Naive B cell (primary cell): ENCODE data around the gene STAT4. TPM values are rescaled to one million over a fixed set of nuclear protein-coding genes. Genes with fewer than 3 reads are reported as not detected.

ENCODE experiments used
- ATAC-seq, 2 donors: fragments of 150-1000 bp; cut with Tn5 transposase; 2 replicates each; pipeline ENCODE4 v1.10.0; 2021; ENCODE audit warnings: low read depth in 2 of 2, mild to moderate bottlenecking in 2 of 2, moderate library complexity in 2 of 2
- DNase-seq: peaks from one replicate; pipeline ENCODE4 v3.0.0; 2022
- H3K27ac Mint-ChIP-seq, 6 donors: one replicate each; pipeline ENCODE4 v1.8.0; 2020 to 2022; ENCODE audit warnings: mild to moderate bottlenecking in 6 of 6, mixed read lengths in 6 of 6, moderate library complexity in 5 of 6, inconsistent platforms in 2 of 6
- H3K27me3 Mint-ChIP-seq, 3 donors: one replicate each; pipeline ENCODE4 v1.8.0; 2021 to 2022; ENCODE audit warnings: mixed read lengths in 3 of 3, mild to moderate bottlenecking in 1 of 3
- H3K36me3 Mint-ChIP-seq, 2 donors: one replicate each; pipeline ENCODE4 v1.8.0; 2020 to 2022; ENCODE audit warnings: mixed read lengths in 2 of 2, inconsistent platforms in 1 of 2, mild to moderate bottlenecking in 1 of 2
- H3K4me1 Mint-ChIP-seq, 3 donors: one replicate each; pipeline ENCODE4 v1.8.0; 2020 to 2022; ENCODE audit warnings: mixed read lengths in 3 of 3, inconsistent platforms in 1 of 3, mild to moderate bottlenecking in 1 of 3, moderate library complexity in 1 of 3
- H3K4me3 Mint-ChIP-seq, 8 donors: one replicate each; pipeline ENCODE4 v1.8.0; 2020 to 2022; ENCODE audit warnings: mild to moderate bottlenecking in 8 of 8, mixed read lengths in 8 of 8, moderate library complexity in 8 of 8, inconsistent platforms in 2 of 8
- H3K9me3 Mint-ChIP-seq, 7 donors: one replicate each; pipeline ENCODE4 v1.8.0; 2020 to 2022; ENCODE audit warnings: mixed read lengths in 7 of 7, mild to moderate bottlenecking in 5 of 7, inconsistent platforms in 2 of 7, moderate library complexity in 1 of 7
- polyA plus RNA-seq, 6 donors: library from polyadenylated mRNA; unstranded; fragments of 300-500 nt; fragmentation: Illumina TruSeq; gene quantifications; one replicate each; pipeline ENCODE4 v1.2.3, GENCODE V29; 2021; ENCODE audit warnings: low read depth in 6 of 6

The STAT4 gene
- polyA plus RNA-seq, 6 donors from 2014 or later = 0.19 to 2.3 (median 1.2) TPM

DNA sequence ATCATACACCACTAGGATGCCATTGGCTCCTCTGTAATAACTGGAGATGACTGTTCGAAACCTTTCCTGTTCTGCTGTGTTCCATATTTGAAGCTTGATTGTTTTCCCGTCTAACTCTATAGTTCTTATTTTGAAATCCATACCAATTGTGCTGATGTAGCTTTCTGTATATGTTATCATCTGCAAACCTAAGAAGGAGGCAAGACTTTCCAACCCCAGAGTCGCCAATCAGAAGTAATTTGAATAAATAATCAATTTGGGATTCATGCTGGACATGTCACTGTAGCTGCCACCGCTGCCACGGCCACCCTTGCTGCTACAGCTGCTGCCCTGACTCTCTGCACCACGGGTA, 157.5 kb downstream of the STAT4 start:
- Mint-ChIP-seq H3K4me1 (peaks cover 0 to 13% (median 7%) of the 10 kb centered on the region in 3 donors), H3K27ac (peak overlapping the region in 2 of 6 donors; percentile 2 to 14), H3K36me3 (peaks cover 34 to 45% of the 10 kb centered on the region in 2 donors), H3K9me3 (peaks cover 0 to 7% (median 0%) of the 10 kb centered on the region in 7 donors), H3K27me3 (no peaks in the 10 kb centered on the region), H3K4me3 (no peak overlapping the region)
- ATAC-seq (no peak), DNase-seq (no peak)

DNA sequence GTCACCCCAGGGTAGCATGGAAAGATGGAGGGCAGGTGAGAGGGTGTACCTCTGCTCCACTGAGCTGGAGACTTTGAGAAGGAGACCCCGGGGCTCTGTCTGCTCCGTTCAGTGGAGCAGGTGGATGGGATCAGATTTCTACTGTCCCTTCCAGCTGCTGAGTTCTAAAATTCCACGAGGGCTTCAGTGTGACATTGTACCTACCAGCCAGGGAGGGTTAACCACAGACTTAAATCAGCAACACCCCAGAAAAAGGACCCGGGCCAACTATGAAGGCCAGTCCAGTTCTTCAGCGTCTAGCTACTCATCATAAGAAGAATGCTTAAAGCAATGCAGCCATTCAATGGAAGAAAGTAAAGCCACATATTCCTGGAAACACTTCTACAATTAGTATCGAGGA, 160.7 kb downstream of the STAT4 start:
- Mint-ChIP-seq H3K27me3 (no peaks in the 10 kb centered on the region), H3K36me3 (peaks cover 7 to 30% of the 10 kb centered on the region in 2 donors), H3K9me3 (peaks cover 0 to 2% (median 0%) of the 10 kb centered on the region in 7 donors), H3K27ac (peak overlapping the region in 1 of 6 donors; percentile 82), H3K4me3 (no peak overlapping the region), H3K4me1 (peaks cover 0 to 7% (median 6%) of the 10 kb centered on the region in 3 donors)
- no peak for DNase-seq
- ATAC-seq = no peak

DNA sequence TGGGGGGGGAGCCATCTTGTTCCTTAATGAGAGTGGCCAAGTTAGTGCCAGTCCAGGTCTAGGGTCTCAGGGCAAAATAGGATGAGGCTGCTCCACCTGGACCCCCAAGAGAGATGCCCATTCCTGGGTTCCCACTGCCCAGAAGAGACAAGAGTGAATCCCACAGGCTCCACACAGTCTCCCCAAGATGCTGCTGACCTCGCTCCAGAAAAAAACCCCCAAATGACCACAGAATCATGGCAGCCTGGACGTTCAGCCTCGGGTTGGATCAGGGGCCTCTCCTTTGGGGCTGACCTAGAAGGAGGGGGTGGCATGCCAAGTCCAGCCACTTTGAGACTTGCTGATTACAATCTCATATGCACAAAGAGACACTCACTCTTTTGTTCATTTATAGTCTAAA, 161.9 kb downstream of the STAT4 start:
- H3K27ac Mint-ChIP-seq = no peak overlapping the region
- H3K9me3 Mint-ChIP-seq = no peaks in the 10 kb centered on the region
- no peak overlapping the region for H3K4me3 Mint-ChIP-seq
- ATAC-seq (no peak), DNase-seq (no peak)
- peaks cover 13 to 27% of the 10 kb centered on the region in 2 donors for H3K36me3 Mint-ChIP-seq
- no peaks in the 10 kb centered on the region for H3K27me3 Mint-ChIP-seq
- H3K4me1 Mint-ChIP-seq = peaks cover 0 to 3% (median under 1%) of the 10 kb centered on the region in 3 donors

DNA sequence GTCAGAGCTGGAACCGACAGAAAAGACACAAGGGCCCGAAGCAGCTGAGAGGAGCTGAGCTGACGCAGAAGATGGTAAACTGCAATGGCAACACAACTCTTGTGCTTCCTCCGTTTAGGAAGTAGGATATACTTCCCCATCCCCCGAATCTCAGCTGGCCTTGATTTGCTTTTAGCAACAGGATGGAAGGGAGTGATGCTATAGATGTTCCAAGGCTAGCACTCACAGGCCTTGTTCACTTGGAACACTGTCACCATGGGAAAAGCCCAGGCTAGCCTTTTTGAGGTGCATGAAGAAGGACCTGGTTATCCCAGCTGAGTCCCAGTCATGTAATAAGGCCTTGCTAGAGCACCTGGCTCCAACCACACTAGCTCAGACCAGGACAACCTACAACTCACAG, 162.9 kb downstream of the STAT4 start:
- Mint-ChIP-seq H3K27ac (peak overlapping the region in 2 of 6 donors; percentile 42 to 83), H3K4me1 (no peaks in the 10 kb centered on the region), H3K9me3 (no peaks in the 10 kb centered on the region), H3K27me3 (no peaks in the 10 kb centered on the region), H3K4me3 (no peak overlapping the region), H3K36me3 (peaks cover 17 to 20% of the 10 kb centered on the region in 2 donors)
- ATAC-seq (no peak), DNase-seq (no peak)

DNA sequence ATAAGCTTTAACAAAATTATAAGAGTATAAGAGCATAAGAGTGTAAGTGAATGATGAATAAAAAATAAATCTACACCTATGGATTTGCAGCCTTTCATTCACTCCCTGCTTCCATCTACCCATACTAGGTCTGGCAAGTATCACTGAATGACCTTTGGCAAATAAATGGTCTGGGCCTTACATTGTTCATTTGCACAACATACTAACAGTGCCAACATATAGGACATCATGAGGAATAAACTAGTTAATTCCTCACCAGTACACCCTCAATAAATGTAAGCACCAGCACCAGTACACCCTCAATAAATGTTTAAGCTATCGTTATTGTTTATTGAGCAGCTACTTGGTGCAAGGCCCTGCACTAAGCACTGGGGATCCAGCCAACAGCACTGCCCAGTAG, 163.7 kb downstream of the STAT4 start:
- peaks cover 0 to 5% (median 2%) of the 10 kb centered on the region in 3 donors for H3K4me1 Mint-ChIP-seq
- no peak overlapping the region for H3K27ac Mint-ChIP-seq

DNA sequence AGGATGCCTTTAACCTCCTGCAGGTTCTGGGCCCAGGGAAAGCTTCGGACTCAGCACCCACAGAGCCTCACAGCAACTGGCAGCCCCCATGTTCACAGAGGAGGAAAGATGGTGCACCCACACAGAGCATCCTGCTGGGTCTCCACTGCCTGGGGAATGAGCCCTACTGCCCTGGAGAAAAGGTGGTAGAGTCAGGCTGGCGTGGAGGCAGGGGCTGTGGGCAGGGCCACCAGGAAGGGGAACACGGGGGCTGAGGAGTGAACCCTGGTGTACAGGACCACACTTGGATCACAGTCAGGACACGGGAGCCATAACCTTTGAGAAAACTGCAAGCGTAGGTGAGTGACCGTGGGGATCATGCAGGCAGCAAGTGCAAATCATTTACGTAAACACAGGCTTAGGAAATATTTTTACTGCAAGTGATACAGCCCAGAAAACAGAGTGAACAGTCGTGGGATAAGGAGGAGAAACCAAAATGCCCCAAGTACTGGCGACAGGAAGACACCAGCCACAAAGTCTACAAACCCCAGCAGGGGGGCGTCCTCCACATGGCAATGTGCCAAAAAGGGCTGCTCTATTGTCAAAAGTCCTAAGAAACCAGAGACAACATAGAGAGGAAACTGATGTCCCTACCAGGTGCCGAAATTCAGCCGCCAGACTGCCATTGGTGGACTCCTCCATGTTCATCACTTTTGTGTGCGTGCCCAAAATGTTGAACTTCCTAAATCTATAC, 164.4 kb downstream of the STAT4 start:
- H3K36me3 Mint-ChIP-seq = peaks cover 28 to 33% of the 10 kb centered on the region in 2 donors
- H3K27me3 Mint-ChIP-seq = no peaks in the 10 kb centered on the region
- ATAC-seq = no peak
- DNase-seq = no peak
- H3K4me1 Mint-ChIP-seq = peaks cover 4 to 11% (median 8%) of the 10 kb centered on the region in 3 donors
- H3K9me3 Mint-ChIP-seq = no peaks in the 10 kb centered on the region
- peak overlapping the region in 1 of 8 donors; percentile 39 for H3K4me3 Mint-ChIP-seq
- peak overlapping the region in 4 of 6 donors; percentile 57 to 90 (median 68) for H3K27ac Mint-ChIP-seq

More for the DNA sequence above, 163.7 kb downstream of the STAT4 start:
- no peaks in the 10 kb centered on the region for H3K27me3 Mint-ChIP-seq
- H3K9me3 Mint-ChIP-seq = no peaks in the 10 kb centered on the region
- peaks cover 21 to 27% of the 10 kb centered on the region in 2 donors for H3K36me3 Mint-ChIP-seq
- DNase-seq (no peak), ATAC-seq (no peak)
- H3K4me3 Mint-ChIP-seq = no peak overlapping the region

DNA sequence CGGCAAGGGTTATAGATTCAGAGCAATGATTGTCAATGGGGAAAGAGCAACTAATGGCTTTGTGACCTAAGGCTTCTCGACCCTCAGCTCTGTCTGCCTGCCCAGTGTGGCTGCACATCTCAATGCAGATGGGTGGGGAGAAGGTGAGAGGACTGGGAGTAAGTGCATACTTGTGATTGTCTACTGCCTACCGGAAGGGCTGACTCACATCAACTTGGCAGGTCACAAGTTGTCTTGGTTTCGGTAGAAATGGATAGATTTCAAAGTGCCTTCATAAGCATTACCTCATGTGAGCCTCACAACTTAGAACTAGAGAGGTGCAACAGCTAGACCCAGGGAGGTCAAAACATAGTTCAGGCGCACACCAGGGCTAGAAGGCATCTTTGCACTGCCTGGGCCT, 166.2 kb downstream of the STAT4 start:
- H3K27me3 Mint-ChIP-seq = no peaks in the 10 kb centered on the region
- no peaks in the 10 kb centered on the region for H3K9me3 Mint-ChIP-seq
- peaks cover 21 to 28% (median 26%) of the 10 kb centered on the region in 3 donors for H3K4me1 Mint-ChIP-seq
- peak overlapping the region in 1 of 6 donors; percentile 76 for H3K27ac Mint-ChIP-seq
- no peak for DNase-seq
- H3K4me3 Mint-ChIP-seq = no peak overlapping the region
- peaks cover 45 to 46% of the 10 kb centered on the region in 2 donors for H3K36me3 Mint-ChIP-seq
- no peak for ATAC-seq

DNA sequence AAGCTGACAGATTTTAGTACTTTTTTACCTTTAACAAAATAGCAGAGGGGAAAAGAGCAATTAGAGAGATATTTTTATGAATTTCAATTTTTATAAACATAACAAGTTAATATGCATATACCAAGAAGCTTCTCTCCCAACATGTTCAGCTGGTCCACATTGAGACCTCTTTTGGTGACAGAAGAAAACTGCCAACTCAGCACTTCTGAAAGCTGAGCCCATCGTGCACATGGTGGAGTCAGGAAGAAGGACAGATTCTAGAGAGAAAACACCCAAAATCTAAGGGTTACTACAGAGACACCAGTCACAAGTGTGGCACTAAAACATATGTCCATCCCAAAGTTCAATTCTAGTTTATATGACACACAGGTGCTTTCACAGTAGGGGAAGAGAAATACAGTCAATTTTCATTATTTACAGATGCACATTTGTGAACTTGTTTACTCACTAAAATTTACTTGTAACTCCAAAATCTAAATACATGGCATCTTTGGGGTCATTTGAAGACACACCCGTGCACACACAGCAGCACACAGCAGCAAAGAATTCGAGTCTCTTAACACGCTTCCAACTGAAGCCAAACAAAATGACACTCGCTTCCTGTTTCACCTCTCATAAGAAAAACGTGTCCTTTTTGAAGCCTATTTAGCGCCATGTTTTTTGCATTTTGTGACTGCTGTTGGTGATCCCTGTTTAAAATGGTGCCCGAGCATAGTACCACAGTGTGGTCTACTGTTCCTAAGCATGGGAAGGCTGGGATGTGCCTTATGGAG, 168.3 kb downstream of the STAT4 start:
- Mint-ChIP-seq H3K36me3 (peaks cover 52 to 66% of the 10 kb centered on the region in 2 donors), H3K4me1 (peaks cover 21 to 29% (median 28%) of the 10 kb centered on the region in 3 donors), H3K9me3 (no peaks in the 10 kb centered on the region), H3K27ac (peak overlapping the region; percentile 35 to 91 (median 73)), H3K27me3 (no peaks in the 10 kb centered on the region), H3K4me3 (no peak overlapping the region)
- ATAC-seq = no peak
- DNase-seq = no peak

DNA sequence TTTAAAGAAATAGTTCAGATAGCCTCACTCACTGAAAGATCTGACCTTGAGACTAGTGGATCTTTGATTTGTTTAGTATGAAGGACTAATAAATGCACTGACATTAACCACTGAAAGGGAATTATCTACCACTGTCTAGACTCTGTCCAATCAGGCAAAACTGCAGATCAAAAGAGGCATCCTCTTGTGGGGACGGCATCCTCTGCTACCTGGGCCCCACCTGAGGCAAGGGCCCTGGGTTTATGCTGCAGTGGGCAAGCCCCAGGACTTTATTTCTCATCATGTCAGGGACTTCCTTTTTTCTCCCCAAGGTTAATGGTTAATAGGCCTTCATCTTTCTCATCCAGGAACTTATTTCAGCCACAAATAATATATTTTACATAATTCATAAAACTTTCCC, 169.1 kb downstream of the STAT4 start:
- Mint-ChIP-seq H3K4me3 (no peak overlapping the region), H3K27ac (peak overlapping the region in 4 of 6 donors; percentile 32 to 91 (median 76)), H3K36me3 (peaks cover 56 to 67% of the 10 kb centered on the region in 2 donors), H3K27me3 (no peaks in the 10 kb centered on the region), H3K9me3 (no peaks in the 10 kb centered on the region), H3K4me1 (peaks cover 21 to 29% (median 28%) of the 10 kb centered on the region in 3 donors)
- ATAC-seq (peak; percentile 27 to 32), DNase-seq (no peak)

DNA sequence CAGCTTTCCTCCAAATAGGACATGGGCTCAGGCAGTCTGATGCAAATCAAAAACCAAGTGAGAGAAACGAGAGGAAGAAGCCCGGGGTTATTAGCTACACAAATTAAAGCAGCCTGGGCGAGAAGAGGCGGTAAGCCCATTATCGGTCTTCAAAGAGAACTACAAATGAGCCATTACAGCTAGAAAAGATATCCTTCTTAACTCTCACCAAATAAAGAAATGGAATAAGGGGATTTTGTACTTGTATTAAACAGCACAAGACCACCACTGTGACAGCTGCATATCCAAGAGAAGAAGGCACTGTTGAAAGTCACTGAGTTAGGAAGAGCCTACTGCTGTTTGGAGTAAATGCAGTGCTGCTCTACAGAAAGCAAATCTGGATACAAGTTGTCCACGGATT, 169.5 kb downstream of the STAT4 start:
- no peaks in the 10 kb centered on the region for H3K27me3 Mint-ChIP-seq
- peaks cover 55 to 67% of the 10 kb centered on the region in 2 donors for H3K36me3 Mint-ChIP-seq
- ATAC-seq = no peak
- peak overlapping the region in 1 of 8 donors; percentile 15 for H3K4me3 Mint-ChIP-seq
- H3K9me3 Mint-ChIP-seq = no peaks in the 10 kb centered on the region
- no peak for DNase-seq
- peak overlapping the region in 5 of 6 donors; percentile 53 to 98 (median 87) for H3K27ac Mint-ChIP-seq
- H3K4me1 Mint-ChIP-seq = peaks cover 21 to 29% (median 28%) of the 10 kb centered on the region in 3 donors

DNA sequence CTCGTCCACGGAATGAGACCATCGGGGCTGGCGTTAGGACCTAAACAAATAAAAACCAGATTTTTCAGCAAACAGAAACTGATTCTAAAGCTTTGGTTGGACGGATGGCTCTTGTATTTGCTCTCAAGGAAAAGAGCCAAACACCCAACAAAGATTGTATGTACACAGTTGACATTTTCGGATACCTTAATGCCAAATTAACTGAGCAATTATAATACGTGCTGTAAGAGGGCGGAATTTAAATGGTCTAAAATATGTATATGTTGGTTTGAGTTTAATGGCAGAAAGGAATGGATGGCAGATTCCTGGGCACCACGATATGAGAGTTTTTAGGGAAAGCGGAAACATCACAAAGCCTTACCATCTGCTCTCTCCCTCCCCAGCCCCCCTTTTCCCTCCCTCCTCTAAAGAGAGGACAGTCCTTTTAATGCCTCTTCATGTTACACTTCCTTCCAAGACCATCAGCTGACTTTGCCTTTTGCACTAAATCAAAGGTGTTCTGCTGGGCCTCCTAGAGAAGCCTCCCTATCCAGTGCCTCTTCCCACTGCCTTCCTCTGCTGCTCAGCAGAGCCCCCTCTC, 170.1 kb downstream of the STAT4 start:
- H3K9me3 Mint-ChIP-seq = no peaks in the 10 kb centered on the region
- ATAC-seq (peak; percentile 21 to 27), DNase-seq (no peak)
- H3K27ac Mint-ChIP-seq = peak overlapping the region; percentile 87 to 98 (median 94)
- peaks cover 21 to 29% (median 28%) of the 10 kb centered on the region in 3 donors for H3K4me1 Mint-ChIP-seq
- peak overlapping the region in 7 of 8 donors; percentile 43 to 87 (median 61) for H3K4me3 Mint-ChIP-seq
- no peaks in the 10 kb centered on the region for H3K27me3 Mint-ChIP-seq
- peaks cover 49 to 67% of the 10 kb centered on the region in 2 donors for H3K36me3 Mint-ChIP-seq

DNA sequence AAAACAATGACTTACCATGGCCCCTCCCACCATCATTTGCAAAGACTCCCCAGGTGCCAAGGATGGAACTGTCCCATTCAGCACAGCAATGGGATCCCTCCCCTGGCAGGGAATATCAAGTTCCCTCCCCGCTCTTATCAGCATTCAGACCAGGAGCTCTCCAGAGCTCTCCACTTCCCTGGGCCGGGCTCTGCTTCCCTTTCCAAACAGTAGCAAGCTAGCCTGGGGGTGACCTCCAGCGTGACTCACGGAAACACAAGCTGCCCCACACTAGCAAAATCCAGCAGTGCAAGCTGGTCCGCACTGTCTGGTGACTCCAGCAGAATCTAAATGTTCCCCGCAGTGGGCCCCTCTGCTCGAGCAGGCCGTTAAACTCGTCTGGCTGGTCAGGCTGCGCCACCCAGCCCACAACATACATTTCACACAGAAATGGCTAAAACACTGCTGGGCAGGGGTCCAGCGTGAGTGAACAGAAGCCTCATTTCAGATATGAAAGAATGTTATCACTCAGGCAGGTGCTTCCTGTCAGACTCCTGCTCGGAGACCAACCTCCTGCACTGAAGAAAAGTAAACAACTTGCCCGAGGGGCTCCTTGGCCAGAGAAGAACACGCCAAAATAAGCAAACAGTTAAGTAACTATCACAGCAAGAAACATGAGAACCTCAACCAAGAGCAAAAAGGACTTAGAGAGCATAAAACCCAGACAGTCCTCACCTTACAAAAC, 170.7 kb downstream of the STAT4 start:
- H3K36me3 Mint-ChIP-seq = peaks cover 49 to 63% of the 10 kb centered on the region in 2 donors
- ATAC-seq = peak; percentile 58 to 76
- peak overlapping the region in 7 of 8 donors; percentile 43 to 87 (median 61) for H3K4me3 Mint-ChIP-seq
- peaks cover 21 to 29% (median 28%) of the 10 kb centered on the region in 3 donors for H3K4me1 Mint-ChIP-seq
- H3K9me3 Mint-ChIP-seq = no peaks in the 10 kb centered on the region
- DNase-seq = peak; percentile 11
- no peaks in the 10 kb centered on the region for H3K27me3 Mint-ChIP-seq
- H3K27ac Mint-ChIP-seq = peak overlapping the region; percentile 84 to 98 (median 94)
